ENCODE measurements around the gene GAL3ST1. TPM values are rescaled to one million over a fixed set of nuclear protein-coding genes. Genes with fewer than 3 reads are reported as not detected.

The GAL3ST1 gene
- total RNA-seq, 2 experiments from 2014 or later, result not detected

DNA sequence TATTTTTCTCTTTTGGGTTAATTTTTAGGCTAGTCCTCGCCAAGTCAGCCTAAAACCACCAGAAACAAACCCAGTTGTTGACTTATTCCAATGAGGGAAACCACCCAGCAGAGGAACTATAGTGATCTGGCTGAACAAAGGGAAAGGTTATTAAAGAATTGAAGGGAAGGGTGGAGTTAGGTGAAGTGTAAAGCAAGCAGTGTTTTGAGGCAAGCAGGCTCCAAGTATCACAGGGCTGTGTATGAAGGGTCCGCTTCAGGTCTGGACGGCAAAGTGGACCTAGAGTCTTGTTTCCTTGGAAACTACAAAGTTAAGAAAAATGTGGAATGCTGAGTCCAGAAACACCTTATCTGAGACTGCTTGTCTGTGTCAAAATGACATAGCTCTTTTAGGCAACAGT lies 29.3 kb upstream of the GAL3ST1 start:
- ChIA-PET CTCF (ENCODE audit: unreplicated experiment) (no interaction called here), POLR2A (interaction anchor here (0.7 kb wide), 1 partner anchor 1787 kb away, joined by 3 read pairs; no protein-coding TSS in a partner anchor)
- Histone ChIP-seq H3K4me3 (ENCODE audit: low read depth, low read length, poor library complexity, severe bottlenecking) (no peak overlapping the region), H3K9me2 (ENCODE audit: insufficient read depth, low read length) (no peaks in the 10 kb centered on the region), H4K20me1 (ENCODE audit: insufficient read depth, low read length) (no peaks in the 10 kb centered on the region), H3K4me2 (ENCODE audit: low read length) (no peak overlapping the region), H3K4me1 (ENCODE audit: insufficient read depth, low read length, poor library complexity, severe bottlenecking) (peaks cover 27% of the 10 kb centered on the region), H3K9me3 (ENCODE audit: low read length) (no peaks in the 10 kb centered on the region), H2AFZ (ENCODE audit: low read length) (no peak overlapping the region), H3K27ac (ENCODE audit: low read depth, low read length, poor library complexity, severe bottlenecking) (no peak overlapping the region), H3K79me2 (ENCODE audit: insufficient read depth, low read depth, low read length) (no peaks in the 10 kb centered on the region), H3K36me3 (ENCODE audit: insufficient read depth, low read length) (no peaks in the 10 kb centered on the region)
- no peak for DNase-seq (ENCODE audit: low spot score)
- TF ChIP-seq, protein P1, sequence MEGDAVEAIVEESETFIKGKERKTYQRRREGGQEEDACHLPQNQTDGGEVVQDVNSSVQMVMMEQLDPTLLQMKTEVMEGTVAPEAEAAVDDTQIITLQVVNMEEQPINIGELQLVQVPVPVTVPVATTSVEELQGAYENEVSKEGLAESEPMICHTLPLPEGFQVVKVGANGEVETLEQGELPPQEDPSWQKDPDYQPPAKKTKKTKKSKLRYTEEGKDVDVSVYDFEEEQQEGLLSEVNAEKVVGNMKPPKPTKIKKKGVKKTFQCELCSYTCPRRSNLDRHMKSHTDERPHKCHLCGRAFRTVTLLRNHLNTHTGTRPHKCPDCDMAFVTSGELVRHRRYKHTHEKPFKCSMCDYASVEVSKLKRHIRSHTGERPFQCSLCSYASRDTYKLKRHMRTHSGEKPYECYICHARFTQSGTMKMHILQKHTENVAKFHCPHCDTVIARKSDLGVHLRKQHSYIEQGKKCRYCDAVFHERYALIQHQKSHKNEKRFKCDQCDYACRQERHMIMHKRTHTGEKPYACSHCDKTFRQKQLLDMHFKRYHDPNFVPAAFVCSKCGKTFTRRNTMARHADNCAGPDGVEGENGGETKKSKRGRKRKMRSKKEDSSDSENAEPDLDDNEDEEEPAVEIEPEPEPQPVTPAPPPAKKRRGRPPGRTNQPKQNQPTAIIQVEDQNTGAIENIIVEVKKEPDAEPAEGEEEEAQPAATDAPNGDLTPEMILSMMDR (conservative IDR thresholded peaks at IDR 0.05; ENCODE audit: low read length), result no peak
- TF ChIP-seq EZH2phosphoT487 (IDR thresholded peaks at IDR 0.05; ENCODE audit: borderline replicate concordance, low read depth, low read length), result no peak
- intact Hi-C loops (cut with micrococcal nuclease; ENCODE audit: unreplicated experiment), result no loop called here
- BruUV-seq (replicated peaks), result no TSS peak

- H3K4me1 ChIP-seq (ENCODE audit: insufficient read depth, low read length, poor library complexity, severe bottlenecking), result peaks cover 19% of the 10 kb centered on the region
- H4K20me1 ChIP-seq (ENCODE audit: insufficient read depth, low read length), result no peaks in the 10 kb centered on the region
- ChIA-PET POLR2A (interaction anchor here (0.7 to 1.6 kb wide), 2 partner anchors 11 to 555 kb away, joined by 3 to 5 read pairs; partner anchors contain the start of gene PES1), CTCF (ENCODE audit: unreplicated experiment) (no interaction called here)
- peak; percentile 49 for DNase-seq (ENCODE audit: low spot score)
- no peaks in the 10 kb centered on the region for H3K9me3 ChIP-seq (ENCODE audit: low read length)
- no peak overlapping the region for H3K27ac ChIP-seq (ENCODE audit: low read depth, low read length, poor library complexity, severe bottlenecking)
- intact Hi-C loops (cut with micrococcal nuclease; ENCODE audit: unreplicated experiment), result no loop called here
- BruUV-seq (replicated peaks), result no TSS peak
- no peak overlapping the region for H3K4me3 ChIP-seq (ENCODE audit: low read depth, low read length, poor library complexity, severe bottlenecking)
- H2AFZ ChIP-seq (ENCODE audit: low read length), result no peak overlapping the region
- no peaks in the 10 kb centered on the region for H3K9me2 ChIP-seq (ENCODE audit: insufficient read depth, low read length)
- no peaks in the 10 kb centered on the region for H3K36me3 ChIP-seq (ENCODE audit: insufficient read depth, low read length)
- TF ChIP-seq EZH2phosphoT487 (IDR thresholded peaks at IDR 0.05; ENCODE audit: borderline replicate concordance, low read depth, low read length), result no peak
- TF ChIP-seq, protein P1 (conservative IDR thresholded peaks at IDR 0.05; ENCODE audit: low read length), result peak; percentile 68
- H3K4me2 ChIP-seq (ENCODE audit: low read length), result no peak overlapping the region
- H3K79me2 ChIP-seq (ENCODE audit: insufficient read depth, low read depth, low read length), result no peaks in the 10 kb centered on the region
Measured at GRCh38 chr22:30602049-30602448, 27.6 kb upstream of the GAL3ST1 start.

DNA sequence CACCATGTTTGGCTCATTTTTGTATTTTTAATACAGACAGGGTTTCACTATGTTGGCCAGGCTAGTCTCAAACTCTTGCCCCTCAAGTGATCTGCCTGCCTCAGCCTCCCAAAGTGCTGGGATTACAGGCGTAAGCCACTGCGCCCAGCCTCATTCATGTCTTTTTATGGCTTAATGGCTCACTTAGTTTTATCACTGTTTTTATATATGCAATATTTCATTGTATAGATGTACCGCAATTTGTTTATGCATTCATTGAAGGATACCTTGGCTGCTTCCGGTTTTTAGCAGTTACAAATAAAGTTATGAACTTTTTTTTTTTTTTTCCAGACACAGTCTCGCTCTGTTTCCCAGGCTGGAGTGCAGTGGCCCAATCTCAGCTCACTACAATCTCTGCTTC lies 27.0 kb upstream of the GAL3ST1 start:
- intact Hi-C loops (cut with micrococcal nuclease; ENCODE audit: unreplicated experiment), result no loop called here
- H3K9me2 ChIP-seq (ENCODE audit: insufficient read depth, low read length), result no peaks in the 10 kb centered on the region
- H3K4me2 ChIP-seq (ENCODE audit: low read length), result no peak overlapping the region
- no peaks in the 10 kb centered on the region for H3K36me3 ChIP-seq (ENCODE audit: insufficient read depth, low read length)
- POLR2A ChIA-PET, result interaction anchor here (0.7 to 1.6 kb wide), 2 partner anchors 10 to 556 kb away, joined by 3 to 5 read pairs; partner anchors contain the start of gene PES1
- TF ChIP-seq, protein P1 (conservative IDR thresholded peaks at IDR 0.05; ENCODE audit: low read length), result no peak
- no peak for TF ChIP-seq EZH2phosphoT487 (IDR thresholded peaks at IDR 0.05; ENCODE audit: borderline replicate concordance, low read depth, low read length)
- no TSS peak for BruUV-seq (replicated peaks)
- no peaks in the 10 kb centered on the region for H3K79me2 ChIP-seq (ENCODE audit: insufficient read depth, low read depth, low read length)
- CTCF ChIA-PET (ENCODE audit: unreplicated experiment), result no interaction called here
- H3K4me1 ChIP-seq (ENCODE audit: insufficient read depth, low read length, poor library complexity, severe bottlenecking), result peaks cover 14% of the 10 kb centered on the region
- no peak for DNase-seq (ENCODE audit: low spot score)
- no peak overlapping the region for H3K27ac ChIP-seq (ENCODE audit: low read depth, low read length, poor library complexity, severe bottlenecking)
- H4K20me1 ChIP-seq (ENCODE audit: insufficient read depth, low read length), result no peaks in the 10 kb centered on the region
- H3K9me3 ChIP-seq (ENCODE audit: low read length), result no peaks in the 10 kb centered on the region
- H2AFZ ChIP-seq (ENCODE audit: low read length), result no peak overlapping the region
- no peak overlapping the region for H3K4me3 ChIP-seq (ENCODE audit: low read depth, low read length, poor library complexity, severe bottlenecking)
